ENCODE measurements around the gene CNTD1.

The CNTD1 gene

GRCh38 chr17:42779304-42779935 is 19.2 kb upstream of the CNTD1 start:
- CTCF ChIA-PET = interaction anchor here (0.8 to 2.4 kb wide), 2 partner anchors 16 to 41 kb away, joined by 3 to 9 read pairs; no protein-coding TSS in a partner anchor
- DNase-seq (ENCODE audit: extremely low spot score) = no peak
- POLR2A ChIA-PET = no interaction called here
- no peak for TF ChIP-seq CTCF (IDR thresholded peaks at IDR 0.05; ENCODE audit: control extremely low read depth, extremely low read depth, low read depth, missing control alignments)

- POLR2A ChIA-PET = no interaction called here
- CTCF ChIA-PET = interaction anchor here (0.8 to 2.4 kb wide), 4 partner anchors 17 to 44 kb away, joined by 3 to 9 read pairs (median 3); partner anchors contain the start of gene BECN1
- TF ChIP-seq CTCF (IDR thresholded peaks at IDR 0.05; ENCODE audit: control extremely low read depth, extremely low read depth, low read depth, missing control alignments) = no peak
- no peak for DNase-seq (ENCODE audit: extremely low spot score)
These were observed 18.5 kb upstream of the CNTD1 start, which contains the start of gene WNK4 for GRCh38 chr17:42779936-42780850. TSS of gene WNK4 (plus strand) at chr17:42780610. CDS start at chr17:42780699, 89 bp downstream.

- DNase-seq (ENCODE audit: extremely low spot score) = no peak
- ChIA-PET POLR2A (no interaction called here), CTCF (interaction anchor here (1.1 to 2.4 kb wide), 3 partner anchors 28 to 43 kb away, joined by 3 to 9 read pairs (median 3); partner anchors contain the start of gene BECN1)
- no peak for TF ChIP-seq CTCF (IDR thresholded peaks at IDR 0.05; ENCODE audit: control extremely low read depth, extremely low read depth, low read depth, missing control alignments)
These were observed 17.6 kb upstream of the CNTD1 start for GRCh38 chr17:42780851-42781638.

- no peak for TF ChIP-seq CTCF (IDR thresholded peaks at IDR 0.05; ENCODE audit: control extremely low read depth, extremely low read depth, low read depth, missing control alignments)
- POLR2A ChIA-PET = no interaction called here
- no peak for DNase-seq (ENCODE audit: extremely low spot score)
- CTCF ChIA-PET = interaction anchor here (1.7 to 2.4 kb wide), 2 partner anchors 28 to 39 kb away, joined by 3 to 9 read pairs; no protein-coding TSS in a partner anchor
These were observed 17.0 kb upstream of the CNTD1 start for GRCh38 chr17:42781639-42782165.

GRCh38 chr17:42782166-42783061 is 16.2 kb upstream of the CNTD1 start:
- no peak for DNase-seq (ENCODE audit: extremely low spot score)

More at GRCh38 chr17:42782166-42783061, 16.2 kb upstream of the CNTD1 start:
- TF ChIP-seq CTCF (IDR thresholded peaks at IDR 0.05; ENCODE audit: control extremely low read depth, extremely low read depth, low read depth, missing control alignments) = no peak
- POLR2A ChIA-PET = interaction anchor here (1.3 kb wide), 1 partner anchor 42 kb away, joined by 3 read pairs; the partner anchor contains the start of gene BECN1
- CTCF ChIA-PET = interaction anchor here (1.5 to 2.4 kb wide), 3 partner anchors 11 to 38 kb away, joined by 3 to 9 read pairs (median 3); no protein-coding TSS in a partner anchor

All from GM10248 (cell line).